NK-92 treated with Interleukin-12 subunit alpha and Interleukin-12 subunit beta, amount 100 ng/mL, for 24 hours (cell line): ENCODE results near the gene HES2.
"Not testable (repeated sequence)": the region's sequence is repeated elsewhere in the genome, so short reads cannot be mapped to it uniquely, and the experiment has no call there.

Source experiments
- DNase-seq: peaks from one replicate; lab custom pipeline; 2025; lab: John Stamatoyannopoulos, UW

HES2 gene

DNA sequence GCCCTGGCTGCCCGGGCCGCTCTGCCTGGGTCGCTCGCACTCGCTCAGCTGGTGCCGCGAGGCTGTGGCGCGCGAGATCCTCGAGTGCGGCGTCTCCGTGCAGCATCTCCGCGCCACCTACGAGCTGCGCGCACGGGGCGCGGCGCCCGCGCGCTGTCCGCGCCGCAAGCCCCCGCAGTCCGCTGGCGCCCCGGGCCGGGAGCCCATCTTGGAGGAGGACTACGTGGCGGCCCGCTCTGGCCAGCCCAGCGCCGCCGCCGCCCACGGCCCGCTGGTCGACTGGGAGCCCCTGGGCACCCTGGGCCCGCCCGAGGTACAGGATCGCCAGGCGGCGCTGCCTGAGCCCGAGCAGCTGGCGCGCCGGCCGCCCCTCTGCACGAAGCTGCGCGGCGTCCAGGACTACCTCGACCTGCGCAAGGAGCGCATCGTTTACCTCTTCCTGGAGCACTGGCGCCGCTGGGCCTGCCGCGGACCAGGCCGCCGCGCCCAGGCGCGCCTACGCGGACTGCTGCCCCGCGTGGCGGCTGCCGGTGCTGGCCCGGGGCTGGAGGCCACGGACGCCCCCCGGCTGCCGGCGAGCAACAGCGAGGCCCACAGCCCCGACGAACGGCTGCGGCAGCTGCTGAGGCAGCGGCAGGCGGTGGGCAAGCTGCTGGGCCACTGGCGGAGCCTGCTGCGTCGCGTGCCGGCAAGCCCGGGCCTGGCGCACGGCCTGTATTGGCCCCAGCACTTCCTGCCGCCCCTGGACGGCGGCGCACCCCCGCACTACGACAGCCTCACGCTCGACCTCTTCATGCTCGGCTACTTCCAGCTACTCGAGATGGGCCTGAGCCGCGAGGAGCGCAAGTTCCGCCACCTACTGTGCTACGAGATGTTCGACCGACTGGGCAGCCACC, 35.4 kb upstream of the HES2 start:
- no peak for DNase-seq

GRCh38 chr1:6453895-6454855, 34.5 kb upstream of the HES2 start:
- not testable (repeated sequence) for DNase-seq

GRCh38 chr1:6450943-6451373, 31.2 kb upstream of the HES2 start:
- no peak for DNase-seq

- DNase-seq, result not testable (repeated sequence)
These were observed 30.8 kb upstream of the HES2 start for GRCh38 chr1:6450486-6450885.

DNA sequence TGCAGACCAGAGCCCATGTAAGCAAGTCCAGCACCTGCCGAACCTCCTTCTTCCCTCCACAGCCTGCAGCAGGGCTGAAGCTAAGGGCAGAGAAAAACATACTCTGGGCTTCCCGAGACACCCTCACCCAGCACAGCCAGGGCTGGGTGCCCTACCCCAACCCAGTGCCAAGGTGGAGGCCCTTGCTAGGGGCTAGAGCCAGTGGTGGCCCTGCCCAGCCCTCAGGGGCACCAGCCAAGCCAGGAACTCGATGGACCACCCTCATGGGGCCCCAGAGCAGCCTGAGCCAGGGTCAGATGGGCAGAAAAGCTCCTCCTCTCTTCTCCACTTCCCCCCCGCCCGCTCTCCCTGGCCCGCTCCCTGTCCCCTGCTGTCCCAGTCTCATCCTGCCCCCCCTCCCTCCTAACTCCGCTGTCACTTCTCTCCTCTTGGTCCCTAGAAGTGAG, 30.3 kb upstream of the HES2 start:
- DNase-seq, result no peak

DNA sequence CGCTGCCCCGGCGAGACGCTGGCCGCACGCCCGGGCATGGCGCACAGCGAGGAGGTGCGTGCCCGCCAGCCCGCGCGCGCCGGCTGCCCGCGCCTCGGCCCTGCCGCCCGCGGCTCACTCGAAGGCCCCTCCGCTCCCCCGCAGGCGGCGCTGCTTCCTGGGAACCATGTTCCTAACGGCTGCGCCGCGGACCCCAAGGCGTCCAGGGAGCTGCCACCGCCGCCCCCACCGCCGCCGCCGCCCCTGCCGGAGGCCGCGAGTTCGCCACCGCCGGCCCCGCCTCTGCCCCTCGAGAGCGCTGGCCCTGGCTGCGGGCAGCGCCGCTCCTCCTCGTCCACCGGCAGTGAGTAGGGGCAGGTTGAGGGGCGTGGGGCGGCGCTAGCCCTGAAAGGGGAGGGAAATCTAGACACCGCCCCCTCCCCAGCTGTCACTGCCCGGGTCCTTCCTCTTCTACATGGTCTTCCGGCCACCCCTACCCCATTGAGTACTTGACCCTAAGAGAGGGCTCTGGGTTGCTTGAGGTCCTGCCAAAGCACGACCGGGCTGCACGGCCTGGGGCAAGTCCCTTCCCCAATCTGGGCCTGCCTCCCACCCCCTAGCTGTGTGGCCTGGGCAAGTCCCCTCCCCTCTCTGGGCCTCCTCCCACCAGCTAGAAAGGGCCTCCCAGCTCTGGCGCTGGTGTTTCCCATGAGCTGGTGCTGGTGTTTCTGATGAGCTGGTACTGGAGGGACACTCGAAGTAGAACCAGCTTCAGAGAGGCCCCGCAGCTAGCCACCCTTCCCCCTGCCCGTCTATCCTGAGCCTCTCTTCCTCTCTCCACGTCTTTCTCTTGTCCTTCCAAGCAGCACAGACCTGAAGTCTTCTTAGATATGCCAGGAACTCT, 29.3 kb upstream of the HES2 start:
- no peak for DNase-seq

GRCh38 chr1:6447818-6448748, 28.4 kb upstream of the HES2 start:
- DNase-seq, result no peak

DNA sequence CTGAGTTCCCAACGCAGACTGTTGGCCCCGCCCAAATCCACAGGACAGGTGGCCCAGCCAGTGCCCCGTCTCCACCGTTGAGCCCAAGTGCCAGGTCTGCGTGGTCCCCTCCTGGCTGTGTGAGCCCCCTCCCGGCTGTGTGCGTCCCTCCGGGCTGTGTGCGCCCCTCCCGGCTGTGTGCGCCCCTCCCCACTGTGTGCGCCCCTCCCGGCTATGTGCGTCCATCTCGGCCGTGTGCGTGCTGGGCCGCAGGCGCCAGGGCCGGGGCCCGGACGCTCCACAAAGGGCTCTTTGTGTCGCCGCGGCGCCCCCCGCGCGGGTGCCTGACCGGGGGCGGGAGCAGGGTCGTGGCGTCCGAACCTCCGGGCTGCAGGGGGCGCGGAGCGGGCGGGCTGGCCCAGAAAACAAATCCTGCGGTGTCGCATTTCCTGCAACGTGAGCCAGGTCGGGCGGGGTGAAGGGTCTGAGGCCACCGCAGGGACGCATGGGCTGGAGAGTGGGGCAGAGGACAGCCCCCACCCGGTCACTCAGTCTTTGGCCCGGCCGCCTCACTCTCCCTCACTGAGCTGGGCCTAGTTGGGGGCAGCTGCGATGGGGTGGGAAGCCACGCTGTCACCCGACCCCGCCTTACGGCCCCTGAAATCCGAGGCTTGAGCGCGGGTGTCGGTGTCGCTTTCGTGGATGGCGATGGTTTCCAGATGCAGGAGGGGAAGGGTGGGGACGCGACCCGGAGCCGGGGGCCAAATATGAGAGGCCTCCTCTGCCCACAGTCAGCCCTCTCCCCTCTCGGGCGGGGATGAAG, 27.5 kb upstream of the HES2 start:
- DNase-seq, result no peak

- DNase-seq, result no peak
These were observed 26.9 kb upstream of the HES2 start for GRCh38 chr1:6446665-6447015.

DNA sequence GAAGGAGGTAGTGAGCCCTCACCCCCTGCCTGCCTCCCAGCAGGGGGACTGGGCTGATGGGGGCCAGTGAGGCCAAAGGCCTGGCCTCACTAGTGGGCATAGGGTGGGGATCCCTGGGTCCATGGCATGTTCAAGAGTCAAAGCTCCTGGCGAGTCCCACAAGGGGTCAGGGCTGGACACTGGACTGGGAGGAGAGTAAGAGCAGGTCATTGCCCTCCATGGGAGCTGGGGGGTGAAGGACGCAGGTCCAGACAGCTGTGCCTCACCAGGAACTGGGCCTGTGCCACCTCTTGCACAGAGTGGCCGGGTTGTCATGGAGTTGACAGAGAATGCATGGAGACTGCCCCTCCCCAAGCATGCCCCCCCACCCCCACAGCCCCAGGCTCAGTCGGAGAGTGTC, 26.2 kb upstream of the HES2 start:
- DNase-seq, result not testable (repeated sequence)

- no peak for DNase-seq
These were observed 25.5 kb upstream of the HES2 start for GRCh38 chr1:6445062-6445763.

DNA sequence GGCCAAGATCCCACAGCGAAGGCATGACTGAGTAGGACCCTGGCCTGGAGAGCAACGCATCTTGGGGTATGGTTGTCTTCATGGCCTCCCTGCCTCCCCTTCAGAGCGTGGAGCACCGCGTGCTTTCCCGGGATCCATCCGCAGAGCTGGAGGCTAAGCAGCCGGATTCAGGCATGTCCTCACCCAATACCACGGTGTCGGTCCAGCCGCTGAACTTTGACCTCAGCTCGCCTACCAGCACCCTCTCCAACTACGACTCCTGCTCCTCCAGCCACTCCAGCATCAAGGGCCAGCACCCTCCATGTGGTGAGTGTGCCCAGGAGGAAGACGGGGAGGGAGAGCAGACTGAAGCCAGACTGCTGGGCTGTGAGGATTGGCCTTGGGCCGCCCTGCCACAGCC, 24.7 kb upstream of the HES2 start:
- no peak for DNase-seq

DNA sequence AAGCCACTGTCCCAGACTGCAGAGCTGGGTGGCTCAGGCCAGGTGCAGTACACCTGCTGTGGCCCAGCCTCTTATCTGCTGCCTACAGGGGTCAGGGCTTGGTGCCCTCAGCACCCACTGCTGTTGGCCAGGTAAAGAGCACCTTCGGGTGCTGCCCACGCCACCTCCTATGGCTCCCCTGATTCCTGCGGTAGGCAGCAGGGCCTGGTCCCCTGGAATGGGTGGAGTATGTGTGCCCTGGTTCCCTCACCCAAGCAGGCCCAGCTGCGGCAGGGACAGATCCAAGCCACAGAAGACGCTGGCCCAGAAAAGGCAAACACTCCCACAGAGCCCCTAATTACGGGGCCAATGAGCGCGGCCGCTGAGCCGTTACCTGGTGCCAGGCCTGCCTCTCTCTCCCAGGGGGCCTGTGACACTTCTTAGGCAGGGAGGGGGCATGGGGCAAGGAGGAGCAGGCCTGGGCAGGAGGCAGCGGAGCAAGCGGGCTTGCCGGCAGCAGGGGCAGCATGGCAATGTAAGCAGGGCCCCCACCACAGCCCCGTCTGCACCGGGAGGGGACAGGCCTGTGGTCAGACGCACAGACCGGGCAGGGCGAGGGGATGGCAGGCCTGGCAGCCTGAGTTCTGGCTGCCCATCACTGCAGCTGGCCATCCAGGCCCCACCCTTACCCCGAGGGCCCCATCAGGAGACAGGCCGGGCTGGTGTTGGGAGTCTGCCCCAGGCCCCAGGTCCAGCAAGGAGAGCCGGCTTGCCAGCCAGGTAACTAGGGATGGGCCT, 23.8 kb upstream of the HES2 start:
- no peak for DNase-seq

DNA sequence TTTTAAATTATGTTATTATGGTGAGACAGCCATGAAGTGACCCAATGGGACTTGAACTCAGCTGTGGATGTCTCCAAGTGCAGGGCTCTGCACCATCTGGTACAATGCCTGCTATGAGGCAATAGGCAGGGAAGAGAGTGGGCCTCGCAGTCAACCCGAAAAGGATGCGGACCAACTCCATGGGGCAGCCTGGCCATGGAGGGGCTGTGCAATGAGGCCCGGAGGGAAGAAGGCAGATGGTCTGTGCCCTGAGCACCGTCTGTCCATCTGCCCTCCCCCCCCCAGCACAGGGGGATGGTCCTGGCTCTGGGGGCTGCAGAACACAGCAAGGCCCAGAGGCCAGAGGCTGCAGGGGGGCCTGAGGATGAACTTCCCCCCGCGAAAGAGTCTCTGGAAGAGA, 21.9 kb upstream of the HES2 start:
- DNase-seq, result no peak

DNA sequence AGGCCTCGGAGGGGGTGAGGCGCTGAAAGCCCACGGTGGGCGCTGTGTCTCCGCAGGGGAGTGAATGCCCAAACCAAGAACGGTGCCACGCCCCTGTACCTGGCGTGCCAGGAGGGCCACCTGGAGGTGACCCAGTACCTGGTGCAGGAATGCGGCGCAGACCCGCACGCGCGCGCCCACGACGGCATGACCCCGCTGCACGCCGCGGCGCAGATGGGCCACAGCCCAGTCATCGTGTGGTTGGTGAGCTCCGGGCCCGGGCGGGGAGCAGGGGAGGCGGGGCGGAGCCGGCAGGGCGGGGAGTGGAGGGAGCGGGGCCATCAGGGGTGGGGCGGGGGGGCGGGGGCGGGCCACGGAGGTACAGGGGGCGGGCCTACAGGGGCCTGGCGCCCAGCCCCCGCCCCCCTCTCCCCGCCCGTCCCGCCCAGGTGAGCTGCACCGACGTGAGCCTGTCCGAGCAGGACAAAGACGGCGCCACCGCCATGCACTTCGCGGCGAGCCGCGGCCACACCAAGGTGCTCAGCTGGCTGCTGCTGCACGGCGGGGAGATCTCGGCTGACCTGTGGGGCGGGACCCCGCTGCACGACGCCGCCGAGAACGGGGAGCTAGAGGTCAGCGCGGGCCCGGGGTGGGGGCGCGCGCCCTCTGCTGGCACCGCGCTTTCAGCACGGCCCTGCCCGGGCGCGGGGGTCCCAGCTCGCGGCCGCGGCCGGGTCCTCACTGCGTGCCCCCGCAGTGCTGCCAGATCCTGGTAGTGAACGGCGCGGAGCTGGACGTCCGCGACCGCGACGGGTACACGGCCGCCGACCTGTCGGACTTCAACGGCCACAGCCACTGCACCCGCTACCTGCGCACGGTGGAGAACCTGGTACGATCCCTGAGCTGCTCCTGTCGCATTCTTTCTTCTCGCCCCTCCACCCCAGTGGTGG, 20.7 kb upstream of the HES2 start:
- no peak for DNase-seq

DNA sequence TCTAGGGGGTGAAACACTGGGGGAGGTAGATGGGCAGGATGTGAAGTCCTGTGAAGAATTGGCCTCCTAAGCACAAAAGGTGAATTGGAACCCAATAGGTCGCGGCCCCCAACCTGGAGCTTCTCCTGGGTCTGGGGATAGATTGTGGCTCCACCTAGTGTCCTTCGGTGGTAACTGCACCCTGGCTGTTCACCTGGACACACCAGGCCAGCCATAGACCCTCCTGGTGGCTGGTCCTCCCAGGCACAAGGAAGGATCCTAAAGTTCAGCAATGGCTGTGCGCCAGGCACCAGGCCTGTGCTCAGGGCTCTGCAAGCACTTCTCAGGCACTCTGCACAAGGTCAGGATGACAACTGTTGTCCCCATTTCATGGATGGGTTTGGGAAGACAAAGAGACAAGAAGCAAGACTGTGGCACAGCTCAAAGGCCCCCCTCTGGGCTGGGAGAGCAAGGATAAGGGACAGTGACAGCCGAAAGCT, 18.4 kb upstream of the HES2 start:
- DNase-seq, result peak; percentile 14
